HEK293 (cell line): ENCODE measurements around the gene MADD.

Source experiments
- GLI4 ChIP-seq: fragments of 450-650 bp; formaldehyde crosslinking; IDR thresholded peaks from 2 replicates; pipeline ENCODE4 v1.5.1; 2016; ENCODE audit warnings: missing biosample characterization, missing genetic modification characterization
- SCRT1 ChIP-seq: fragments of 450-650 bp; formaldehyde crosslinking; IDR thresholded peaks from 2 replicates; pipeline ENCODE4 v1.5.1; 2016; ENCODE audit warnings: missing biosample characterization, missing genetic modification characterization, borderline replicate concordance
- SETDB1 ChIP-seq: IDR thresholded peaks from one replicate; pipeline ENCODE4 v1.6.1; 2017; ENCODE audit warnings: mild to moderate bottlenecking, low read length, moderate library complexity, mixed read lengths; ENCODE audit not compliant: insufficient read length
- ZBTB17 ChIP-seq: fragments of 450-650 bp; formaldehyde crosslinking; IDR thresholded peaks from 2 replicates; pipeline ENCODE4 v1.5.1; 2016; ENCODE audit warnings: missing biosample characterization, missing genetic modification characterization
- ZBTB48 ChIP-seq: fragments of 450-650 bp; formaldehyde crosslinking; IDR thresholded peaks from 2 replicates; pipeline ENCODE4 v1.5.1; 2016; ENCODE audit warnings: missing biosample characterization, missing genetic modification characterization
- ZNF354C ChIP-seq: fragments of 450-650 bp; formaldehyde crosslinking; IDR thresholded peaks from 2 replicates; pipeline ENCODE4 v1.5.1; 2016; ENCODE audit warnings: missing biosample characterization, missing genetic modification characterization, low read depth, borderline replicate concordance
- ZNF629 ChIP-seq: fragments of 450-650 bp; formaldehyde crosslinking; IDR thresholded peaks from 2 replicates; pipeline ENCODE4 v1.5.1; 2017; ENCODE audit warnings: missing biosample characterization, missing genetic modification characterization
- ZNF776 ChIP-seq: fragments of 450-650 bp; formaldehyde crosslinking; IDR thresholded peaks from 2 replicates; pipeline ENCODE4 v1.5.0; 2017; ENCODE audit warnings: missing biosample characterization, missing genetic modification characterization, borderline replicate concordance
- TF ChIP-seq, protein P1 (sequence below): fragments of 450-650 bp; formaldehyde crosslinking; IDR thresholded peaks from 2 replicates; pipeline ENCODE4 v1.5.1; 2016; ENCODE audit warnings: missing biosample characterization, missing genetic modification characterization
- TF ChIP-seq, protein P2 (sequence below): fragments of 450-650 bp; formaldehyde crosslinking; IDR thresholded peaks from 2 replicates; pipeline ENCODE4 v1.5.1; 2016; ENCODE audit warnings: missing biosample characterization, missing genetic modification characterization

DNA sequence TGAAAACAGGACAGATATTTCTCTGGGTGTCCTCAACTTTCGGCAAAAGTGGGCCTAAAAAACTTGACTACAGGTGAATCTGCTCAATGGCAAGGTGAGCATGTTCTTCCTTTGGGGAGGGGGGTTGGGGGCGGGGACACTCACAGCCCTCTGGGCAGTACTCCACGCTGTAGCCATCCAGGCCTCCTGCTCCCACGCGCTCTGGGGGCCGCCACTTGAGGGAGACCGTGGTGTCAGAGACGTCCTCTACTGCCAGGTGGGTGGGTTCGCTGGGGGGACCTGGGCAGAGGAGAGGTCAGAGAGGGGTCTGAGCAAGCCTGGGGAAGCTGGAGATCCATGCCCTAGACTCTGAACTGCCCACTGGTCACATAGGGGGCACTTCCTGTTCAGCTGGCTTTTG is 65.8 kb downstream of the MADD start:
- TF ChIP-seq ZBTB17 (tag by site-specific recombination) (no peak), ZNF629 (tag by site-specific recombination) (no peak), GLI4 (tag by site-specific recombination) (no peak), ZNF354C (tag by site-specific recombination) (no peak), SETDB1 (no peak), ZBTB48 (no peak), ZNF776 (tag by site-specific recombination) (no peak), SCRT1 (tag by site-specific recombination) (no peak)
- TF ChIP-seq, protein P1, sequence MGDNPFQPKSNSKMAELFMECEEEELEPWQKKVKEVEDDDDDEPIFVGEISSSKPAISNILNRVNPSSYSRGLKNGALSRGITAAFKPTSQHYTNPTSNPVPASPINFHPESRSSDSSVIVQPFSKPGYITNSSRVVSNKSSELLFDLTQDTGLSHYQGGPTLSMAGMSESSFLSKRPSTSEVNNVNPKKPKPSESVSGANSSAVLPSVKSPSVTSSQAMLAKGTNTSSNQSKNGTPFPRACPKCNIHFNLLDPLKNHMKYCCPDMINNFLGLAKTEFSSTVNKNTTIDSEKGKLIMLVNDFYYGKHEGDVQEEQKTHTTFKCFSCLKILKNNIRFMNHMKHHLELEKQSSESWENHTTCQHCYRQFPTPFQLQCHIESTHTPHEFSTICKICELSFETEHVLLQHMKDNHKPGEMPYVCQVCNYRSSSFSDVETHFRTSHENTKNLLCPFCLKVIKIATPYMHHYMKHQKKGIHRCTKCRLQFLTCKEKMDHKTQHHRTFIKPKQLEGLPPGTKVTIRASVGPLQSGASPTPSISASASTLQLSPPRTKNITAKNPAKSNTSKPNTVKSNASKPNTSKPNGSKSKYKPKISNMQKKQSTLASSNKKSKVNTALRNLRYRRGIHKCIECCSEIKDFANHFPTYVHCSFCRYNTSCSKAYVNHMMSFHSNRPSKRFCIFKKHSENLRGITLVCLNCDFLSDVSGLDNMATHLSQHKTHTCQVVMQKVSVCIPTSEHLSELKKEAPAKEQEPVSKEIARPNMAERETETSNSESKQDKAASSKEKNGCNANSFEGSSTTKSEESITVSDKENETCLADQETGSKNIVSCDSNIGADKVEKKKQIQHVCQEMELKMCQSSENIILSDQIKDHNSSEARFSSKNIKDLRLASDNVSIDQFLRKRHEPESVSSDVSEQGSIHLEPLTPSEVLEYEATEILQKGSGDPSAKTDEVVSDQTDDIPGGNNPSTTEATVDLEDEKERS (tag by site-specific recombination): no peak
- TF ChIP-seq, protein P2, sequence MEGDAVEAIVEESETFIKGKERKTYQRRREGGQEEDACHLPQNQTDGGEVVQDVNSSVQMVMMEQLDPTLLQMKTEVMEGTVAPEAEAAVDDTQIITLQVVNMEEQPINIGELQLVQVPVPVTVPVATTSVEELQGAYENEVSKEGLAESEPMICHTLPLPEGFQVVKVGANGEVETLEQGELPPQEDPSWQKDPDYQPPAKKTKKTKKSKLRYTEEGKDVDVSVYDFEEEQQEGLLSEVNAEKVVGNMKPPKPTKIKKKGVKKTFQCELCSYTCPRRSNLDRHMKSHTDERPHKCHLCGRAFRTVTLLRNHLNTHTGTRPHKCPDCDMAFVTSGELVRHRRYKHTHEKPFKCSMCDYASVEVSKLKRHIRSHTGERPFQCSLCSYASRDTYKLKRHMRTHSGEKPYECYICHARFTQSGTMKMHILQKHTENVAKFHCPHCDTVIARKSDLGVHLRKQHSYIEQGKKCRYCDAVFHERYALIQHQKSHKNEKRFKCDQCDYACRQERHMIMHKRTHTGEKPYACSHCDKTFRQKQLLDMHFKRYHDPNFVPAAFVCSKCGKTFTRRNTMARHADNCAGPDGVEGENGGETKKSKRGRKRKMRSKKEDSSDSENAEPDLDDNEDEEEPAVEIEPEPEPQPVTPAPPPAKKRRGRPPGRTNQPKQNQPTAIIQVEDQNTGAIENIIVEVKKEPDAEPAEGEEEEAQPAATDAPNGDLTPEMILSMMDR: no peak
